K562 (cell line): Measurements from ENCODE around the gene RNF166. TPM values are rescaled to one million over a fixed set of nuclear protein-coding genes. Genes with fewer than 3 reads are reported as not detected.

Experiments
- ATAC-seq: fragments of 200-7000 bp; cut with Tn5 transposase; 3 replicates; pipeline ENCODE4 v1.9.1; 2020; ENCODE audit warnings: moderate library complexity
- BruUV-seq: library from RNA; stranded (reverse); fragments of 400-500 nt; replicated peaks from 2 replicates; lab custom pipeline; 2021; lab: Mats Ljungman, UMichigan
- CTCF ChIA-PET: fragments of 300-600 bp; formaldehyde crosslinking; extraction: SDS; loops from one replicate; lab custom pipeline; 2021; ENCODE audit warnings: low intra/inter-chr PET ratio; lab: Yijun Ruan, JAX
- POLR2A ChIA-PET: fragments of 300-600, 350-650 bp; sonication (Branson Sonifier 250); formaldehyde crosslinking; extraction: SDS; loops from one replicate; lab custom pipeline; 2021; ENCODE audit warnings: antibody characterized with exemption, inconsistent platforms; lab: Yijun Ruan, JAX
- DNase-seq, 4 experiments: peaks; one replicate each; pipeline versions ENCODE4 v3.0.0 to v3.0.0-alpha.2; 2011 to 2018; ENCODE audit warnings: low spot score in 3 of 4, mixed read lengths in 3 of 4; ENCODE audit errors: extremely low read depth in 1 of 4
- FAIRE-seq: peaks from 2 replicates; lab custom pipeline; 2011; peaks lifted over from hg19 to GRCh38; lab: Jason Lieb, UNC
- H2AFZ ChIP-seq: 2 replicates; pipeline ENCODE4 v1.6.0; 2011; ENCODE audit warnings: low read depth, low read length, control low read depth, inconsistent platforms
- H3K27ac ChIP-seq: fragments of 200-600 bp; 3 replicates; pipeline ENCODE4 v1.8.0; 2011; ENCODE audit warnings: low read depth, mild to moderate bottlenecking, control low read depth, inconsistent platforms, low read length, moderate library complexity, mixed read lengths; ENCODE audit errors: extremely low read depth
- H3K27me3 ChIP-seq, 2 experiments: fragments of 300-600 bp in 1 of 2; 2 replicates in 1 of 2; 3 replicates in 1 of 2; pipeline versions ENCODE4 v1.6.0 to v1.8.0; 2011; ENCODE audit warnings: inconsistent platforms in 2 of 2, low read length in 2 of 2, mild to moderate bottlenecking in 1 of 2, mixed read lengths in 1 of 2, moderate library complexity in 1 of 2; ENCODE audit not compliant: control insufficient read depth in 2 of 2, insufficient read depth in 2 of 2
- H3K36me3 ChIP-seq: fragments of 300-600 bp; 3 replicates; pipeline ENCODE4 v1.8.0; 2011; ENCODE audit warnings: mild to moderate bottlenecking, low read length, inconsistent platforms; ENCODE audit not compliant: control insufficient read depth, insufficient read depth
- H3K4me1 ChIP-seq, 2 experiments: fragments of 200-600 bp in 1 of 2; replicated peaks in 1 of 2; 2 replicates in 1 of 2; 3 replicates in 1 of 2; pipeline versions ENCODE4 v1.5.1 to v1.8.0; 2011; ENCODE audit warnings: inconsistent platforms in 2 of 2, low read length in 2 of 2, mild to moderate bottlenecking in 1 of 2, mixed read lengths in 1 of 2, moderate library complexity in 1 of 2; ENCODE audit not compliant: control insufficient read depth in 2 of 2, insufficient read depth in 2 of 2
- H3K4me2 ChIP-seq: 2 replicates; pipeline ENCODE4 v1.6.1; 2011; ENCODE audit warnings: low read length, control low read depth, inconsistent platforms, mixed read lengths; ENCODE audit not compliant: insufficient read depth
- H3K4me3 ChIP-seq: fragments of 200-600 bp; sonication (generic), shearing (Covaris generic); 2 replicates; pipeline ENCODE4 v1.5.1; 2016; ENCODE audit warnings: control low read depth, inconsistent platforms
- H3K79me2 ChIP-seq: fragments of 200-600 bp; 3 replicates; pipeline ENCODE4 v1.8.0; 2011; ENCODE audit warnings: low read length, inconsistent platforms; ENCODE audit not compliant: control insufficient read depth, insufficient read depth
- H3K9ac ChIP-seq, 2 experiments: 2 replicates each; pipeline versions ENCODE4 v1.6.0 to v1.6.1; 2011; ENCODE audit warnings: low read depth in 2 of 2, low read length in 2 of 2, control low read depth in 1 of 2, inconsistent platforms in 1 of 2, mild to moderate bottlenecking in 1 of 2, mixed read lengths in 1 of 2; ENCODE audit not compliant: insufficient read depth in 1 of 2
- H3K9me1 ChIP-seq: one replicate; pipeline ENCODE4 v1.6.0; 2011; ENCODE audit warnings: inconsistent platforms, mild to moderate bottlenecking, low read length, moderate library complexity; ENCODE audit not compliant: control insufficient read depth, insufficient read depth
- H3K9me3 ChIP-seq: replicated peaks from 2 replicates; pipeline ENCODE4 v1.5.1; 2011; ENCODE audit warnings: low read depth, low read length, inconsistent platforms; ENCODE audit not compliant: control insufficient read depth, insufficient read depth
- H4K20me1 ChIP-seq: replicated peaks from 2 replicates; pipeline ENCODE4 v1.6.1; 2011; ENCODE audit warnings: low read length, inconsistent platforms, mixed read lengths; ENCODE audit not compliant: control insufficient read depth, insufficient read depth
- RBFOX2 ChIP-seq: fragments of 200-400 bp; formaldehyde crosslinking; IDR thresholded peaks from 2 replicates; pipeline ENCODE4 v1.6.1; 2017; ENCODE audit warnings: low read depth, mild to moderate bottlenecking, low read length, moderate library complexity
- ZFX ChIP-seq: sonication (generic); formaldehyde crosslinking; IDR thresholded peaks from 2 replicates; pipeline ENCODE4 v1.8.0; 2022; ENCODE audit warnings: mild to moderate bottlenecking, missing genetic modification reagents, moderate library complexity
- WGBS: fragments of 100-300 bp; shearing (Covaris generic); methylation state at CpG from one replicate; pipeline ENCODE4 v1.1.6; 2016; ENCODE audit warnings: low coverage, mixed read lengths; ENCODE audit not compliant: insufficient coverage; ENCODE audit errors: missing lambda C conversion rate; 5-methylcytosine and 5-hydroxymethylcytosine counted together
- in situ Hi-C: fragments of 300-500 bp; cut with MboI; formaldehyde crosslinking; loops from 4 replicates; pipeline ENCODE4 v1.15.0; 2018; ENCODE audit warnings: inconsistent platforms, mixed read lengths
- intact Hi-C: fragments of 100-400 bp; cut with micrococcal nuclease; formaldehyde crosslinking; loops from 2 replicates; pipeline ENCODE4 v1.14.2; 2022
- polyA plus RNA-seq, 8 experiments: library from polyadenylated mRNA; depleted of rRNA in 4 of 8; stranded (reverse) in 5 of 8; unstranded in 3 of 8; fragments of >200 nt; fragmentation: Nextera tagmentation in 2 of 8; fragmentation: Illumina TruSeq in 1 of 8; extraction: Ambion mirVana in 2 of 8; extraction: Trizol in 1 of 8; gene quantifications; 2 replicates each; pipeline versions ENCODE4 v1.2.1 to v1.2.3, GENCODE V29; 2011 to 2014; ENCODE audit warnings: inconsistent platforms in 1 of 8, missing spikeins in 1 of 8
- total RNA-seq, 7 experiments: library from RNA; depleted of rRNA in 6 of 7; stranded (reverse); fragments of >200 nt in 6 of 7; fragmentation: Illumina TruSeq in 2 of 7; extraction: Trizol in 2 of 7; gene quantifications; 2 replicates each; pipeline versions ENCODE4 v1.2.1 to v1.2.3, GENCODE V29; 2011 to 2021; ENCODE audit warnings: low replicate concordance in 1 of 7
- TF ChIP-seq, protein P1 (sequence below): fragments of 250-450 bp; sonication (Bioruptor Pico); IDR thresholded peaks from 2 replicates; pipeline ENCODE4 v1.6.1; 2021; ENCODE audit warnings: mild to moderate bottlenecking
- TF ChIP-seq, protein P2 (sequence below): sonication (generic); formaldehyde crosslinking; IDR thresholded peaks from 2 replicates; pipeline ENCODE4 v1.8.1; 2023; ENCODE audit warnings: mild to moderate bottlenecking, missing genetic modification reagents

The RNF166 gene
- total and polyA plus RNA-seq, 9 of the 15 experiments (the other 6 are each of a cell fraction or from before 2014, with no cell fraction given) = 0.56 to 60.3 (median 19.5) TPM

DNA sequence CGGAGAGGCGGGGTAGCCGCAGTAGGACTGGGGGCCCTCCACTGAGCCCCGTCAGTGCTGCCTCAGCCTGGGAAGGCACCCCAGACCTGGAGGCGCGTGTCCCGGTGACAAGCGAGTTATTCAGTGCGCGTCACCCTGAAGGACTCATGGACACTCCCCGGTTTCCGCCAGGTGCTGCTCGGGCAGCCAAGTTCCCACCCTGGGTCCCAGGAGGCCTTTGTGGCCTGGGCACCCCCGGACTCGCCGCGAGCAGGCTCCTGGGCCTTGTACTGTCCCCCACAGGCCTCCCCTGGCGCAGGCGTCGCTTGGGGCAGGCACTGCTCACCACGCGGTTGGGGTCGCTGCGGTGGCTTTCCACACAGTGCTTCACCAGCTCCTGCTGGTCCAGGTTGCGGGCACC is 7.6 kb downstream of the RNF166 start:
- Histone ChIP-seq H2AFZ (no peak overlapping the region), H3K36me3 (peaks cover 73% of the 10 kb centered on the region; the same call in 1 of the 3 replicates), H3K9me1 (no peaks in the 10 kb centered on the region), H3K9me3 (no peaks in the 10 kb centered on the region), H3K4me1 (peaks cover 10 to 88% of the 10 kb centered on the region in 2 experiments), H3K27me3 (no peaks in the 10 kb centered on the region), H3K79me2 (peaks cover 25% of the 10 kb centered on the region), H3K9ac (no peak overlapping the region), H4K20me1 (peaks cover under 1% of the 10 kb centered on the region; the same call in 1 of the 2 replicates), H3K27ac (no peak overlapping the region), H3K4me2 (no peak overlapping the region), H3K4me3 (no peak overlapping the region)
- TF ChIP-seq, protein P1, sequence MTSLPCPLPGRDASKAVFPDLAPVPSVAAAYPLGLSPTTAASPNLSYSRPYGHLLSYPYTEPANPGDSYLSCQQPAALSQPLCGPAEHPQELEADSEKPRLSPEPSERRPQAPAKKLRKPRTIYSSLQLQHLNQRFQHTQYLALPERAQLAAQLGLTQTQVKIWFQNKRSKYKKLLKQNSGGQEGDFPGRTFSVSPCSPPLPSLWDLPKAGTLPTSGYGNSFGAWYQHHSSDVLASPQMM (CRISPR knock-in tag) = no peak
- TF ChIP-seq, protein P2, sequence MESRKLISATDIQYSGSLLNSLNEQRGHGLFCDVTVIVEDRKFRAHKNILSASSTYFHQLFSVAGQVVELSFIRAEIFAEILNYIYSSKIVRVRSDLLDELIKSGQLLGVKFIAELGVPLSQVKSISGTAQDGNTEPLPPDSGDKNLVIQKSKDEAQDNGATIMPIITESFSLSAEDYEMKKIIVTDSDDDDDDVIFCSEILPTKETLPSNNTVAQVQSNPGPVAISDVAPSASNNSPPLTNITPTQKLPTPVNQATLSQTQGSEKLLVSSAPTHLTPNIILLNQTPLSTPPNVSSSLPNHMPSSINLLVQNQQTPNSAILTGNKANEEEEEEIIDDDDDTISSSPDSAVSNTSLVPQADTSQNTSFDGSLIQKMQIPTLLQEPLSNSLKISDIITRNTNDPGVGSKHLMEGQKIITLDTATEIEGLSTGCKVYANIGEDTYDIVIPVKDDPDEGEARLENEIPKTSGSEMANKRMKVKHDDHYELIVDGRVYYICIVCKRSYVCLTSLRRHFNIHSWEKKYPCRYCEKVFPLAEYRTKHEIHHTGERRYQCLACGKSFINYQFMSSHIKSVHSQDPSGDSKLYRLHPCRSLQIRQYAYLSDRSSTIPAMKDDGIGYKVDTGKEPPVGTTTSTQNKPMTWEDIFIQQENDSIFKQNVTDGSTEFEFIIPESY = peak; percentile 57; the same call in 1 of the 2 replicates
- TF ChIP-seq ZFX (CRISPR knock-in tag) (no peak), RBFOX2 (0 out of 2 replicates have a peak, but pooled peaks have one; percentile 0)
- intact Hi-C loops (no loop called here), in situ Hi-C loops (no loop called here)
- DNase-seq = no peak
- ATAC-seq = no peak
- FAIRE-seq = no peak
- BruUV-seq = no TSS peak
- WGBS = 95% methylated on average over 25 of the region's 25 CpGs
- ChIA-PET CTCF (interaction anchor here (0.8 kb wide), 1 partner anchor 87 kb away, joined by 3 read pairs; no protein-coding TSS in a partner anchor), POLR2A (interaction anchor here (0.9 kb wide), 1 partner anchor 9 kb away, joined by 3 read pairs; no protein-coding TSS in a partner anchor)
